HL-60 (cell line): ENCODE measurements around the gene MAN2A1.
"Not testable (repeated sequence)": the region's sequence is repeated elsewhere in the genome, so short reads cannot be mapped to it uniquely, and the experiment has no call there.

Source experiments
- DNase-seq, 2 experiments: peaks; one replicate each; pipeline ENCODE4 v3.0.0-alpha.2; 2010 to 2020; ENCODE audit warnings: low read depth in 1 of 2, low spot score in 1 of 2
- H3K27ac ChIP-seq: fragments of 250-450 bp; sonication (Bioruptor Pico); replicated peaks from 2 replicates; pipeline ENCODE4 v1.5.1; 2020; ENCODE audit warnings: mild to moderate bottlenecking, moderate library complexity
- H3K27me3 ChIP-seq: fragments of 250-450 bp; sonication (Bioruptor Pico); 2 replicates; pipeline ENCODE4 v1.5.1; 2021; ENCODE audit warnings: mild to moderate bottlenecking, moderate library complexity; ENCODE audit not compliant: insufficient read depth, poor library complexity, severe bottlenecking
- H3K4me3 ChIP-seq: replicated peaks from 2 replicates; pipeline ENCODE4 v1.5.1; 2011; ENCODE audit warnings: mild to moderate bottlenecking, control low read depth, low read length; ENCODE audit not compliant: insufficient read depth
- CTCF ChIP-seq: IDR thresholded peaks from one replicate; pipeline ENCODE4 v1.5.1; 2011; ENCODE audit warnings: low read length, control low read depth, inconsistent platforms; ENCODE audit not compliant: insufficient read depth
- GABPA ChIP-seq: IDR thresholded peaks from 2 replicates; pipeline ENCODE4 v1.6.1; 2012; ENCODE audit warnings: low read depth
- POLR2AphosphoS5 ChIP-seq: IDR thresholded peaks from 2 replicates; pipeline ENCODE4 v1.6.1; 2012; ENCODE audit warnings: low read depth
- REST ChIP-seq: IDR thresholded peaks from 2 replicates; pipeline ENCODE4 v1.6.1; 2012; ENCODE audit warnings: low read depth; ENCODE audit not compliant: insufficient replicate concordance
- SPI1 ChIP-seq: IDR thresholded peaks from 2 replicates; pipeline ENCODE4 v1.6.1; 2012; ENCODE audit warnings: low read depth, mild to moderate bottlenecking, borderline replicate concordance

The MAN2A1 gene

GRCh38 chr5:109884676-109885075, 194.9 kb downstream of the MAN2A1 start:
- no peak for TF ChIP-seq SPI1
- no peak for TF ChIP-seq POLR2AphosphoS5
- no peak for TF ChIP-seq CTCF
- TF ChIP-seq REST = no peak
- no peak for TF ChIP-seq GABPA
- no peak overlapping the region for H3K4me3 ChIP-seq
- H3K27me3 ChIP-seq = no peaks in the 10 kb centered on the region
- no peak for DNase-seq
- H3K27ac ChIP-seq = no peak overlapping the region

GRCh38 chr5:109885205-109885604, 195.5 kb downstream of the MAN2A1 start:
- Histone ChIP-seq H3K4me3 (no peak overlapping the region), H3K27ac (no peak overlapping the region), H3K27me3 (no peaks in the 10 kb centered on the region)
- no peak for DNase-seq
- TF ChIP-seq POLR2AphosphoS5 (no peak), REST (no peak), GABPA (no peak), SPI1 (no peak), CTCF (no peak)

GRCh38 chr5:109888989-109889388, 199.3 kb downstream of the MAN2A1 start:
- Histone ChIP-seq H3K4me3 (no peak overlapping the region), H3K27me3 (no peaks in the 10 kb centered on the region), H3K27ac (no peak overlapping the region)
- DNase-seq = no peak
- TF ChIP-seq POLR2AphosphoS5 (no peak), GABPA (no peak), SPI1 (no peak), CTCF (no peak), REST (no peak)

- not testable (repeated sequence) for H3K4me3 ChIP-seq, H3K27me3 ChIP-seq, DNase-seq, H3K27ac ChIP-seq
These were observed 203.5 kb downstream of the MAN2A1 start for GRCh38 chr5:109893271-109893670.
